Thyroid gland (tissue), 4 donors: ENCODE data around the gene ERO1A. TPM values are rescaled to one million over a fixed set of nuclear protein-coding genes. Genes with fewer than 3 reads are reported as not detected.

Experiments used
- DNase-seq, 2 donors: peaks; one replicate each; pipeline ENCODE4 v3.0.0-alpha.2; 2019
- H3K27ac ChIP-seq, 3 donors: fragments of 200-600 bp; sonication (generic); 1 replicate in 2 of 3; 2 replicates in 1 of 3; pipeline ENCODE4 v1.5.1; 2016 to 2019; ENCODE audit warnings: mild to moderate bottlenecking in 1 of 3, moderate library complexity in 1 of 3
- H3K27me3 ChIP-seq: fragments of 200-600 bp; sonication (generic); one replicate; pipeline ENCODE4 v1.5.1; 2019
- H3K36me3 ChIP-seq, 2 donors: fragments of 200-600 bp; sonication (generic); one replicate each; pipeline ENCODE4 v1.5.1; 2016 to 2019
- H3K4me1 ChIP-seq, 2 donors: fragments of 200-600 bp; sonication (generic); one replicate each; pipeline ENCODE4 v1.5.1; 2017 to 2019
- H3K4me3 ChIP-seq, 3 donors: fragments of 200-600 bp; sonication (generic); replicated peaks in 1 of 3; 1 replicate in 2 of 3; 2 replicates in 1 of 3; pipeline ENCODE4 v1.5.1; 2016; ENCODE audit warnings: mild to moderate bottlenecking in 1 of 3
- H3K9me3 ChIP-seq: fragments of 200-600 bp; sonication (generic); one replicate; pipeline ENCODE4 v1.5.1; 2017
- CTCF ChIP-seq, 6 experiments: fragments of 200-600 bp in 3 of 6; fragments of 450-650 bp in 3 of 6; sonication (generic) in 3 of 6; IDR thresholded peaks; one replicate each; pipeline ENCODE4 v1.5.1; 2016 to 2019; ENCODE audit warnings: antibody characterized with exemption in 6 of 6, mild to moderate bottlenecking in 2 of 6, inconsistent platforms in 1 of 6, moderate library complexity in 1 of 6
- POLR2A ChIP-seq, 2 donors: fragments of 450-650 bp; IDR thresholded peaks; one replicate each; pipeline ENCODE4 v1.6.1; 2017; ENCODE audit warnings: antibody characterized with exemption in 2 of 2, mild to moderate bottlenecking in 2 of 2, moderate library complexity in 1 of 2
- WGBS, 2 donors: methylation state at CpG; one replicate each; pipeline ENCODE4 v1.1.5; 2017; 5-methylcytosine and 5-hydroxymethylcytosine counted together
- intact Hi-C: fragments of 100-400 bp; cut with DNase I; formaldehyde crosslinking; loops from one replicate; pipeline ENCODE4 v1.15.1; 2023
- total RNA-seq, 4 donors: library from RNA; depleted of rRNA; stranded (reverse); fragments of >200 nt; gene quantifications; one replicate each; pipeline ENCODE4 v1.2.3, GENCODE V29; 2016

The ERO1A gene
- total RNA-seq, 4 donors from 2014 or later = 32.2 to 55.9 (median 38.6) TPM

DNA sequence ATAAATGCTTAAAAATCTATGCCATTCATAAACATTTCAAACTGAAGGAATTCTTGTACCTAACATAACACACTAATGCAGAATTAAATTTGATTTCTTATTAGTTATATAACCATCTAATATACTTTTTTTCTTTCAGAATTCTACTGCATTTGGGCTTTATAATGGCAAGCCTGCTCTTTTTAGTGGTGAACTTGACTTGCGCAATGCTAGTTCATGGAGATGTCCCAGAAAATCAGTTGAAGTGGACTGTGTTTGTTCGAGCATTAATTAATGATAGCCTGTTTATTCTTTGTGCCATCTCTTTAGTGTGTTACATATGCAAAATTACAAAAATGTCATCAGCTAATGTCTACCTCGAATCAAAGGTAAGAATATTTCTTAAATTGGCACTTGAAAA is 95.4 kb downstream of the ERO1A start:
- no peak overlapping the region for H3K4me3 ChIP-seq
- H3K9me3 ChIP-seq = no peaks in the 10 kb centered on the region
- no peak for TF ChIP-seq CTCF (IDR thresholded peaks at IDR 0.05)
- H3K27ac ChIP-seq = no peak overlapping the region
- H3K4me1 ChIP-seq = no peaks in the 10 kb centered on the region
- no peaks in the 10 kb centered on the region for H3K36me3 ChIP-seq
- intact Hi-C loops = no loop called here
- WGBS, 2 donors = 93 to 95% methylated on average over 3 of the region's 3 CpGs
- no peaks in the 10 kb centered on the region for H3K27me3 ChIP-seq
- DNase-seq = no peak

GRCh38 chr14:52598568-52598967 is 96.8 kb downstream of the ERO1A start:
- no peak overlapping the region for H3K27ac ChIP-seq
- TF ChIP-seq POLR2A (IDR thresholded peaks at IDR 0.05) (no peak), CTCF (IDR thresholded peaks at IDR 0.05) (no peak)
- no peaks in the 10 kb centered on the region for H3K36me3 ChIP-seq
- H3K27me3 ChIP-seq = no peaks in the 10 kb centered on the region
- no peak overlapping the region for H3K4me3 ChIP-seq
- no peak for DNase-seq
- intact Hi-C loops = no loop called here
- WGBS, 2 donors = 98 to 100% methylated on average over 1 of the region's 1 CpG
- no peaks in the 10 kb centered on the region for H3K4me1 ChIP-seq
- no peaks in the 10 kb centered on the region for H3K9me3 ChIP-seq

DNA sequence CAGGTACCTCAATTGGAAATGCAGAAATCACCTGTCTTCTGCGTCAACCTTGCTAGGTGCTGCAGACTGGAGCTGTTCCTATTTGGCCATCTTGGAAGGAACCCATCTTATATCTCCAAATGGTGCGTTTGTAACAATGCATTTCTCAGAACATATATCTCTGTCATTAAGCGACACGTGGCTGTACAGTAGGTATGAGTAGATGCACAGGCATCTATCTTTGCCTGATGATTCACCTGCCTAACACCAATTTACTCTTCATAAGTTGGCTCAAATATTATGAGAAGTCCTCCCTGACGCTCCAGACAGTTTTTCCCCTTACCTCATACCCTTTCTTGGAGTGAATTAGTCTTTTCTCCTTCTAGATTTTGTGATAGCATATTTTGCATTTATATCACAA is 98.5 kb downstream of the ERO1A start:
- Histone ChIP-seq H3K9me3 (no peaks in the 10 kb centered on the region), H3K27me3 (no peaks in the 10 kb centered on the region), H3K27ac (no peak overlapping the region), H3K4me3 (no peak overlapping the region), H3K4me1 (no peaks in the 10 kb centered on the region), H3K36me3 (no peaks in the 10 kb centered on the region)
- TF ChIP-seq CTCF (IDR thresholded peaks at IDR 0.05) = no peak
- intact Hi-C loops = no loop called here
- DNase-seq = no peak
- WGBS, 2 donors = 95% methylated on average over 5 of the region's 5 CpGs

- DNase-seq = no peak
- Histone ChIP-seq H3K9me3 (no peaks in the 10 kb centered on the region), H3K4me3 (no peak overlapping the region), H3K27me3 (no peaks in the 10 kb centered on the region), H3K4me1 (no peaks in the 10 kb centered on the region), H3K27ac (no peak overlapping the region), H3K36me3 (no peaks in the 10 kb centered on the region)
- intact Hi-C loops = no loop called here
- TF ChIP-seq CTCF (IDR thresholded peaks at IDR 0.05) (no peak), POLR2A (IDR thresholded peaks at IDR 0.05) (no peak)
- WGBS, 2 donors = 83 to 89% methylated on average over 7 to 8 of the region's 10 CpGs
Observed at GRCh38 chr14:52596320-52596719, 99.0 kb downstream of the ERO1A start.

DNA sequence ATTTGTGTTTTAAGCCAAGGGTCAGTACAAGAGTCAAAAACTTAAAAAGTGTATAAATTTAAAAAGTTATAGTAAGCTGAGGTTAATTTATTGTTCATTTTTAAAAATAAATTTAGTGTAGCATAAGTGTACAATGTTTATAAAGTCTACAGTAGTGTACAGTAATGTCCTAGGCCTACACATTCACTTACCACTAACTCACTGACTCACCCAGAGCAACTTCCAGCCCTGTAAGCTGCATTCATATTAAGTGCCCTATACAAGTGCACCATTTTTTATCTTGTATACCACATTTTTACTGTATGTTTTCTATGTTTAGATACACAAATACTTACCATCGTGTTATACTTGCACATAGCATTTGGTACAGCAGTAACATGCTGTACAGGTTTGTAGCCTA is 105.0 kb downstream of the ERO1A start:
- intact Hi-C loops = no loop called here
- Histone ChIP-seq H3K4me1 (no peaks in the 10 kb centered on the region), H3K9me3 (no peaks in the 10 kb centered on the region), H3K27ac (no peak overlapping the region), H3K27me3 (no peaks in the 10 kb centered on the region), H3K4me3 (no peak overlapping the region), H3K36me3 (no peaks in the 10 kb centered on the region)
- TF ChIP-seq CTCF (IDR thresholded peaks at IDR 0.05) (no peak), POLR2A (IDR thresholded peaks at IDR 0.05) (no peak)
- no peak for DNase-seq
- 89 to 93% methylated on average over 1 of the region's 1 CpG for WGBS, 2 donors

Other genes with a start within 250 kb of the ERO1A start
- gene TXNDC16, start 143.1 kb downstream of the ERO1A start, total RNA-seq = 10 to 100 TPM in 1 of 4 donors, 1 to 10 TPM in 3; 3.7 to 14.1 (median 7.4) TPM
- gene GPR137C, start 142.7 kb downstream of the ERO1A start, total RNA-seq = 1 to 10 TPM in 2 of 4 donors, under 1 TPM in 2; 0.20 to 1.4 (median 1.1) TPM
- gene PSMC6, start 11.6 kb upstream of the ERO1A start, total RNA-seq = 100 to 1,000 TPM in 3 of 4 donors, 10 to 100 TPM in 1; 98.8 to 146 (median 125) TPM
- 10 to 100 TPM; 13.7 to 17.1 (median 14.8) TPM for gene STYX, start 34.6 kb upstream of the ERO1A start, total RNA-seq
- gene GNPNAT1, start 96.0 kb upstream of the ERO1A start, total RNA-seq = 10 to 100 TPM; 10.3 to 11.7 (median 10.6) TPM